HCT116 (cell line): ENCODE measurements around the gene ESRRG. TPM values are rescaled to one million over a fixed set of nuclear protein-coding genes. Genes with fewer than 3 reads are reported as not detected.

Experiments
- ATAC-seq: fragments of 200-7000 bp; cut with Tn5 transposase; 2 replicates; pipeline ENCODE4 v1.9.1; 2020; ENCODE audit warnings: mild to moderate bottlenecking, moderate library complexity
- BruUV-seq: library from RNA; stranded (reverse); fragments of 400-500 nt; replicated peaks from 2 replicates; lab custom pipeline; 2021; lab: Mats Ljungman, UMichigan
- CTCF ChIA-PET: fragments of 300-600 bp; sonication (Branson Sonifier 250); formaldehyde crosslinking; loops from one replicate; lab custom pipeline; 2021; ENCODE audit warnings: antibody characterized with exemption; lab: Charles Lee
- POLR2A ChIA-PET: fragments of 300-600, 350-600 bp; sonication (Branson Sonifier 250); formaldehyde crosslinking; loops from one replicate; lab custom pipeline; 2021; ENCODE audit warnings: antibody characterized with exemption; lab: Charles Lee
- RAD21 ChIA-PET, 2 experiments: fragments of 300-600 bp; sonication (Branson Sonifier 250); formaldehyde crosslinking; loops; one replicate each; lab custom pipeline; 2023; ENCODE audit warnings: low total read pairs in 2 of 2; ENCODE audit not compliant: uncharacterized antibody in 2 of 2, unreplicated experiment in 2 of 2, low non-redundant PET in 1 of 2; lab: Charles Lee
- DNase-seq: peaks from one replicate; pipeline ENCODE4 v3.0.0-alpha.2; 2010; ENCODE audit warnings: low read depth, low spot score
- H2AFZ ChIP-seq: fragments of 200-600 bp; shearing (Covaris generic), sonication (generic); 2 replicates; pipeline ENCODE4 v1.6.1; 2017; ENCODE audit warnings: low read depth, mixed run types, mixed read lengths, antibody characterized with exemption, low read length; ENCODE audit not compliant: poor library complexity, severe bottlenecking
- H3K27ac ChIP-seq: 2 replicates; pipeline ENCODE4 v1.5.1; 2012; ENCODE audit warnings: low read depth, low read length
- H3K27me3 ChIP-seq: fragments of 200-600 bp; sonication (generic); 2 replicates; pipeline ENCODE4 v1.6.1; 2016; ENCODE audit warnings: mixed run types, low read length, mixed read lengths; ENCODE audit not compliant: insufficient read depth
- H3K36me3 ChIP-seq, 2 experiments: fragments of 200-500 bp in 1 of 2; fragments of 200-600 bp in 1 of 2; sonication (Bioruptor generic) in 1 of 2; sonication (generic) in 1 of 2; 2 replicates each; pipeline versions ENCODE4 v1.5.1 to v1.6.1; 2014 to 2016; ENCODE audit warnings: low read length in 2 of 2, inconsistent platforms in 1 of 2, mixed read lengths in 1 of 2, mixed run types in 1 of 2; ENCODE audit not compliant: insufficient read depth in 2 of 2, control insufficient read depth in 1 of 2
- H3K4me1 ChIP-seq, 2 experiments: fragments of 200-600 bp in 1 of 2; sonication (generic) in 1 of 2; 2 replicates each; pipeline versions ENCODE4 v1.5.1 to v1.6.1; 2012 to 2017; ENCODE audit warnings: low read length in 2 of 2, inconsistent platforms in 1 of 2, mild to moderate bottlenecking in 1 of 2, mixed read lengths in 1 of 2, mixed run types in 1 of 2, moderate library complexity in 1 of 2; ENCODE audit not compliant: insufficient read depth in 2 of 2, control insufficient read depth in 1 of 2
- H3K4me2 ChIP-seq: fragments of 200-600 bp; sonication (generic); 2 replicates; pipeline ENCODE4 v1.6.1; 2017; ENCODE audit warnings: mixed run types, low read length, mixed read lengths
- H3K4me3 ChIP-seq, 2 experiments: fragments of 200-600 bp in 1 of 2; sonication (generic) in 1 of 2; replicated peaks in 1 of 2; 2 replicates each; pipeline ENCODE4 v1.5.1; 2011 to 2016; ENCODE audit warnings: low read length in 2 of 2, control low read depth in 1 of 2, low read depth in 1 of 2, mild to moderate bottlenecking in 1 of 2, mixed read lengths in 1 of 2, mixed run types in 1 of 2
- H3K79me2 ChIP-seq: fragments of 200-600 bp; sonication (generic); 2 replicates; pipeline ENCODE4 v1.6.1; 2017; ENCODE audit warnings: mild to moderate bottlenecking, mixed run types, low read length, moderate library complexity, mixed read lengths; ENCODE audit not compliant: insufficient read depth
- H3K9ac ChIP-seq: fragments of 200-600 bp; sonication (generic); 2 replicates; pipeline ENCODE4 v1.6.1; 2016; ENCODE audit warnings: low read length, mixed read lengths
- H3K9me2 ChIP-seq: fragments of 200-600 bp; sonication (generic), shearing (Covaris generic); 2 replicates; pipeline ENCODE4 v1.6.1; 2017; ENCODE audit warnings: mixed run types, mild to moderate bottlenecking, moderate library complexity; ENCODE audit not compliant: insufficient read depth
- H3K9me3 ChIP-seq, 2 experiments: fragments of 200-500 bp in 1 of 2; fragments of 200-600 bp in 1 of 2; sonication (Bioruptor generic) in 1 of 2; sonication (generic) in 1 of 2; 2 replicates each; pipeline ENCODE4 v1.6.1; 2014 to 2017; ENCODE audit warnings: low read length in 2 of 2, mixed read lengths in 2 of 2, inconsistent platforms in 1 of 2, low read depth in 1 of 2, mild to moderate bottlenecking in 1 of 2, mixed run types in 1 of 2, moderate library complexity in 1 of 2; ENCODE audit not compliant: control insufficient read depth in 1 of 2, insufficient read depth in 1 of 2
- H4K20me1 ChIP-seq: fragments of 200-600 bp; sonication (generic), shearing (Covaris generic); 2 replicates; pipeline ENCODE4 v1.6.1; 2017; ENCODE audit warnings: mixed run types, mild to moderate bottlenecking, moderate library complexity; ENCODE audit not compliant: insufficient read depth
- EZH2 ChIP-seq: fragments of 200-600 bp; sonication (generic); IDR thresholded peaks from 2 replicates; pipeline ENCODE4 v1.6.1; 2017; ENCODE audit warnings: antibody characterized with exemption, mixed run types
- EZH2phosphoT487 ChIP-seq: fragments of 200-600 bp; IDR thresholded peaks from 2 replicates; pipeline ENCODE4 v1.6.1; 2018; ENCODE audit warnings: antibody characterized with exemption, borderline replicate concordance
- FOSL1 ChIP-seq: IDR thresholded peaks from 2 replicates; pipeline ENCODE4 v1.6.1; 2012; ENCODE audit warnings: low read depth
- TCF7L2 ChIP-seq: IDR thresholded peaks from 2 replicates; pipeline ENCODE4 v1.7.0; 2011; ENCODE audit warnings: borderline replicate concordance, inconsistent platforms; ENCODE audit not compliant: insufficient read depth, insufficient read length; ENCODE audit errors: extremely low read depth
- YY1 ChIP-seq: IDR thresholded peaks from 2 replicates; pipeline ENCODE4 v1.6.1; 2011; ENCODE audit warnings: low read length, low read depth, moderate library complexity, mild to moderate bottlenecking; ENCODE audit not compliant: insufficient replicate concordance; ENCODE audit errors: extremely low read depth
- ZFX ChIP-seq: fragments of 450-650 bp; IDR thresholded peaks from 2 replicates; pipeline ENCODE4 v1.6.1; 2017
- intact Hi-C: fragments of 100-400 bp; cut with micrococcal nuclease; formaldehyde crosslinking; loops from 2 replicates; pipeline ENCODE4 v1.10.0; 2022
- total RNA-seq: library from RNA; stranded (reverse); gene quantifications from one replicate; pipeline ENCODE4 v1.2.1, GENCODE V29; 2021; ENCODE audit not compliant: unreplicated experiment
- TF ChIP-seq, protein P1 (sequence below): IDR thresholded peaks from 2 replicates; pipeline ENCODE4 v1.6.1; 2011; ENCODE audit warnings: mild to moderate bottlenecking, low read length, moderate library complexity; ENCODE audit not compliant: insufficient replicate concordance; ENCODE audit errors: extremely low read depth
- TF ChIP-seq, protein P2 (sequence below), 3 experiments: fragments of 200-600 bp in 1 of 3; sonication (generic) in 1 of 3; IDR thresholded peaks in 2 of 3; conservative IDR thresholded peaks in 1 of 3; 2 replicates each; pipeline ENCODE4 v1.5.1; 2012 to 2017; ENCODE audit warnings: low read depth in 2 of 3, low read length in 2 of 3, antibody characterized with exemption in 1 of 3, borderline replicate concordance in 1 of 3, control low read depth in 1 of 3, mild to moderate bottlenecking in 1 of 3, mixed read lengths in 1 of 3, mixed run types in 1 of 3, moderate library complexity in 1 of 3; ENCODE audit not compliant: insufficient read depth in 1 of 3
- TF ChIP-seq, protein P3 (sequence below): IDR thresholded peaks from 2 replicates; pipeline ENCODE4 v1.6.1; 2012

The ESRRG gene
- total RNA-seq, 1 experiment from 2014 or later, result not detected

DNA sequence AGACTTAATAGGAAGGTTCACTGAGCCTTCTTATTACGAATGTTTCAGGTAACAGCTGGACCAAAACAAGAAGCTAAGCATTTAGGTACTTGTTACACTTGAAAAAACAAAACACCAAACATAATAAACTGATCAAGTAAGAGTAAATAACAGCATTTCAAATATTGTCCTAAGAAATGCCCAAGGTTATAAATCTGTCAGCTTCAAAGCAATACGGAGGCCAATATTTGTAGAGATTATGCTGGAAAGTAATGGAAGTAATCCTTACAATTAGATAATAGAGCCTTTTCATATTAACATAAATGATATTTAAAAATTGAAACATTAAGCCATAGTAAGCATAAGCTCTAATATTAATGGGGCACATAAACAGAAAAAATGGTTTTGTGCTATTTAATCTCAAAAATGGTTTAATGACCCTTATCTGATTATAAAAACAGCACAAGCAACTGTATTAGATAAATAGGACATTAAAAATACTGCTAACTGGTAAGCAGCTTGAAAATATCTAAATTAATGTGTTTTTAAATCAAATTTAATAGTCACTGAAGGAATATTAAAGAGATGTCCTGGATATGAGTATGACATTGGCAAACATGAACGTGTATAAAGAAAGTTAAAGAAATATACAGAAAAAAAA, 256.9 kb downstream of the ESRRG start (continued):
- no peak for TF ChIP-seq ZFX
- no peak for TF ChIP-seq EZH2
- no peak for TF ChIP-seq EZH2phosphoT487

DNA sequence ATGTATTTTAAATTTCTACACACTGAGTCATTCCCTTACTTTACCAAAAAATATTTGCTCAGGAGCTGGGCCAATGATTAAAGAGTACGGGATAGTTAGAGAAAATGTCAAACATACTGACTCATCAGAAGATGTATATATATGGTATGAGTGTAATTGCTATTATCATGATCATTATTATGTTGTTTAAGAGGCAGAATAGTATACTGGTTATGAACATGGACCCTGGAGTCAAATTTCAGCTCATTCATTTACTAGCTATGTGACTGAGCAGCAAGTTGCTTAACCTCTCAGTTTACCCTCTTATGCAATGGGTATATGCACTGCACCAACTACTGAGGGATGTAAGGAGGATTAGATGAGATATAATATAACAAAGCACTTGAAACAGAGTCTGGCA, 258.7 kb downstream of the ESRRG start:
- ATAC-seq (no peak), DNase-seq (no peak)
- no peaks in the 10 kb centered on the region for H3K4me1 ChIP-seq
- no peaks in the 10 kb centered on the region for H3K27me3 ChIP-seq
- no peak overlapping the region for H3K4me2 ChIP-seq
- intact Hi-C loops, result no loop called here
- no peaks in the 10 kb centered on the region for H3K9me2 ChIP-seq
- H3K9ac ChIP-seq, result no peak overlapping the region
- H3K9me3 ChIP-seq, result no peaks in the 10 kb centered on the region
- POLR2A ChIA-PET, result no interaction called here
- H3K36me3 ChIP-seq, result no peaks in the 10 kb centered on the region
- H3K27ac ChIP-seq, result no peak overlapping the region
- H4K20me1 ChIP-seq, result no peaks in the 10 kb centered on the region
- TF ChIP-seq TCF7L2 (no peak), YY1 (no peak), FOSL1 (no peak)
- TF ChIP-seq, protein P1, sequence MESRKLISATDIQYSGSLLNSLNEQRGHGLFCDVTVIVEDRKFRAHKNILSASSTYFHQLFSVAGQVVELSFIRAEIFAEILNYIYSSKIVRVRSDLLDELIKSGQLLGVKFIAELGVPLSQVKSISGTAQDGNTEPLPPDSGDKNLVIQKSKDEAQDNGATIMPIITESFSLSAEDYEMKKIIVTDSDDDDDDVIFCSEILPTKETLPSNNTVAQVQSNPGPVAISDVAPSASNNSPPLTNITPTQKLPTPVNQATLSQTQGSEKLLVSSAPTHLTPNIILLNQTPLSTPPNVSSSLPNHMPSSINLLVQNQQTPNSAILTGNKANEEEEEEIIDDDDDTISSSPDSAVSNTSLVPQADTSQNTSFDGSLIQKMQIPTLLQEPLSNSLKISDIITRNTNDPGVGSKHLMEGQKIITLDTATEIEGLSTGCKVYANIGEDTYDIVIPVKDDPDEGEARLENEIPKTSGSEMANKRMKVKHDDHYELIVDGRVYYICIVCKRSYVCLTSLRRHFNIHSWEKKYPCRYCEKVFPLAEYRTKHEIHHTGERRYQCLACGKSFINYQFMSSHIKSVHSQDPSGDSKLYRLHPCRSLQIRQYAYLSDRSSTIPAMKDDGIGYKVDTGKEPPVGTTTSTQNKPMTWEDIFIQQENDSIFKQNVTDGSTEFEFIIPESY, result no peak
- TF ChIP-seq, protein P2, sequence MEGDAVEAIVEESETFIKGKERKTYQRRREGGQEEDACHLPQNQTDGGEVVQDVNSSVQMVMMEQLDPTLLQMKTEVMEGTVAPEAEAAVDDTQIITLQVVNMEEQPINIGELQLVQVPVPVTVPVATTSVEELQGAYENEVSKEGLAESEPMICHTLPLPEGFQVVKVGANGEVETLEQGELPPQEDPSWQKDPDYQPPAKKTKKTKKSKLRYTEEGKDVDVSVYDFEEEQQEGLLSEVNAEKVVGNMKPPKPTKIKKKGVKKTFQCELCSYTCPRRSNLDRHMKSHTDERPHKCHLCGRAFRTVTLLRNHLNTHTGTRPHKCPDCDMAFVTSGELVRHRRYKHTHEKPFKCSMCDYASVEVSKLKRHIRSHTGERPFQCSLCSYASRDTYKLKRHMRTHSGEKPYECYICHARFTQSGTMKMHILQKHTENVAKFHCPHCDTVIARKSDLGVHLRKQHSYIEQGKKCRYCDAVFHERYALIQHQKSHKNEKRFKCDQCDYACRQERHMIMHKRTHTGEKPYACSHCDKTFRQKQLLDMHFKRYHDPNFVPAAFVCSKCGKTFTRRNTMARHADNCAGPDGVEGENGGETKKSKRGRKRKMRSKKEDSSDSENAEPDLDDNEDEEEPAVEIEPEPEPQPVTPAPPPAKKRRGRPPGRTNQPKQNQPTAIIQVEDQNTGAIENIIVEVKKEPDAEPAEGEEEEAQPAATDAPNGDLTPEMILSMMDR (IDR thresholded peaks at IDR 0.05 in 2 of 3, conservative IDR thresholded peaks at IDR 0.05 in 1 of 3; ENCODE audit: borderline replicate concordance in 1 of 3, insufficient read depth in 1 of 3, low read depth in 2 of 3, low read length in 2 of 3), result no peak
- TF ChIP-seq, protein P3, sequence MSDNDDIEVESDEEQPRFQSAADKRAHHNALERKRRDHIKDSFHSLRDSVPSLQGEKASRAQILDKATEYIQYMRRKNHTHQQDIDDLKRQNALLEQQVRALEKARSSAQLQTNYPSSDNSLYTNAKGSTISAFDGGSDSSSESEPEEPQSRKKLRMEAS, result no peak
- H3K79me2 ChIP-seq, result no peaks in the 10 kb centered on the region
- BruUV-seq, result no TSS peak
- CTCF ChIA-PET, result no interaction called here
- no peak overlapping the region for H3K4me3 ChIP-seq
- RAD21 ChIA-PET, result no interaction called here
- H2AFZ ChIP-seq, result no peak overlapping the region
